Activated CD8-positive, alpha-beta memory T cell treated with anti-CD3 and anti-CD28 coated beads, Interleukin-2, amount 50 U/mL, for 1 hour (primary cell): Measurements from ENCODE around the gene TEC.
"Not testable (repeated sequence)": the region's sequence is repeated elsewhere in the genome, so short reads cannot be mapped to it uniquely, and the experiment has no call there.

Source experiments
- DNase-seq: peaks from one replicate; pipeline ENCODE4 v3.0.0-alpha.2; 2020; ENCODE audit errors: extremely low read depth

Gene TEC

DNA sequence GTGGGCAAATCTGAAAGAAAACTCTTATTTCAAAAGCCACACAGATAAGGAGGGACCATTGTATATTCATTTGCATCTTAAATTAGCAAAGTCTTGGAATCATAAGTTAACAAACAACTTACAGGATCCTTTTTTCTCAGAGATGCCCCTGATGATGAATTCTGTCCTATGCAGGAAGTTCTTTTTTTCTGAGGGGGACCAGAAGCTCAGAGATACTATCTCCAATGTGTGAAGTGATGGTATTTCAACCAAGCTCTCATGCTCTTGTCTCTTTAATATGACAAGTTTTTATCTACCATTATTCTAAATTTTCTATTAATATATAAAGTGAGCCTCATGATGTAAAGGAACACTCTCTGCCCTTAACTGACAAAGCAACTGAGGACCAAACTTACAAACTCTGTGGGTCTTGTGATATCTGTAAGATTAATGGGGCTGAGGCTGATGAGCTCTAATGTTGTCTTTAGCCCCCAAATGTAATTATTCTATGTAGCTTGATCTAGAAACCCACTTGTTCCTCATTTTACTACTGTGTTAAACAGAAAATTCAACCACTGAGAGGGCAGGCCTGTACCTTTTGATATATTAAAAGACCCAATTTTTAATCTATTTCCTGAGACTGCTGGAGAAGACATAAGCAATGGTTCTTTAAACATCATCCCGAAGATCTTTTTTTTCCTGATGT, 27.0 kb downstream of the TEC start:
- DNase-seq = no peak

DNA sequence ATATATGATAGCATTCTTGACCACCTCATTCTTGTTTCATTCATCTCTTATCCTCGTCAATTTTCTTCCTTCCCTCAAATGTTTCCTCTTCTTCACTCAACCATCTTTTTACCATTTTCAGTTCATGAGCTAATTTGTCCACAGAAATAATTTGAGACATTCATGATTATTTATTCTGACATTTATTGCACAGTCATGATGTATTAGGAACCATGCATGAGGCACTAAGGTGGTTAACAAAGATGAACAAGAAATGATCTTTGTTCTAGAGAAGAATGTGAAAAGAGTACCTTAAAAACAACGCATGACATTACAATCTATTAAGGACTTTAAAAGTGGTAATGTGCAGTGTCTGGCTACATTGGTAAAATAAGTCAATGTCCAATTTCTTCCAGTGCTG, 27.9 kb downstream of the TEC start:
- DNase-seq = no peak

DNA sequence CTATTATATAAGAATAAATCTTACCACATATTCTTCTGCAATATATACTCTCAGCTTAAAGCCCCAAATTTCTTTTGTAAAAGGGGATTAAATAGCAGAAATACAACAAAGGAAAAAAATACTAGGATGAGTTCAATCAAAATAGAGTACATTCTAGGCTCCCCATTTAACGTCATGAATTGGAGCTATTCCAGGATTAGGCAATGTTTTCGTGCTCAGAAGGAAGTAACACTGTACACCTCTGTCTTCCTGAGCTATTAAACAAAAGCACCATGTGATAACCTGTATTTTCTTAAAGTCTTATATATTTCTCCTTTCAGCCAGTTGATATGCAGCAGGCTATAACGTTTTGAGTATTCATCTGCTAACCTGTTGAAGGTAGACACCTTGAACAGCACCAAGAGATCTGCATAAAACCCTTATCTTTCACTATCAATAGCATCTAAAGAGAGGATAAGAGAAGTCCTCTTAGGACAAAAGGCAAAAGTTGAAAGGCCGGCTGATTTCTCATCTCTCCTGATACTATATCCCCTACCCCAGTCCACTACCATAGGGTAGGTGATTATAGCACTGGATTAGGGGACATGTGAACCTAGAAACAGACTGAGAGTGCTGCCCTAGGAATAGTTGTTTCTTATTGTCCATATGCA, 31.5 kb downstream of the TEC start:
- DNase-seq = no peak

DNA sequence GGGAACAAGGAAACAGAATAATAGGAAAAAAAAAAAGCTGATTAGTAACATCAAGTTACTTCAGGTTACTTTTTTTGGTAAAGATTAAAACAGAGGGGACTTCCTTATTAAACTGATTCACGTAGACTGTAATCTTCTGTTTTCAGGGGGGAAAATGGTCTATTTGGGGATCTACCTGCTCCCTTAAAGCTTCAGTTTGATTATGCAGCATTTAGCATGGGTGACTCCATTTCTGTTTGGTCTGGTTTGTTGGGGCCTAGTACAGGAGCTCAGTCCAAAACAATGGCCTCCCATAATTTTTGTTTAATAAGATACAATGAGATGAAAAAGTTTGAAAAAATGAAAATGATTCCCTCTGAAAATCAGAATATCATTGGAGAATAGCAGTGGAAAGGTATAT, 34.6 kb downstream of the TEC start:
- no peak for DNase-seq

DNA sequence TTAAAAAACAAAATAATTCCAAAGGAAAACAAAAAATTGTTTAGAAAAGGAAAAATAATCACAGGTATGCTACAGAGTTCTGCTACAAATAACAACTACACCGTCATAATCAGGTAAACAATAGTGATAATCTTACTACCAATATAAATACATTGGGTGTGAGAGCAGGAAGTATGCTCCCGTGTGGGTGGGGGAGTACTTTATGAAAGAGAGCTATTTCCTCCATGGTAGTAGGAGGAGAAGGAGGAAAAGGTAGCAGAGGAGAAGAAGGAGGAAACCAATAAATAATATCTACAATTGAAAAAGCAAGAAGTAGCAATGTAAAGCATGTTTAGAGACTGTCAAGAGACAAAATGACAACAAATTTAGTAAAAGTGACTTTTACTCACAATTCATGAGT, 35.1 kb downstream of the TEC start:
- DNase-seq = no peak

DNA sequence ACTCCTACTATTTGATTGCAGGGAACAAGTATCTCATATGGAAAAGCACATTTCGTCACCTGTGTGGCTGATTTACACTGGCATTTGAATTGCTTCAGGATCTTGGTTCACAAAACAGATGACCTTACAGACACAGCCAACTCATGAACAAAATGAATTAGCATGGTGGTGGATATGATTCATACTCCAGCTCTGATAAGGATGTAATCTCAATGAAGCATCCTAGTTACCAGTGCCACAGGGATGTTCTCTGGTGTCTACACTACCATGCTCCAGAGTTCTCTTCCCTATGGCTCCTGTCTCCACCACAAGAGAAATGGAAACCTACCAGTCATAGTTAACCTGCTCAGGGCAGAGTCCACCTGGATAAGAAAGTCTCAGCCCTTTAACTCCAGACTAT, 40.7 kb downstream of the TEC start:
- no peak for DNase-seq

DNA sequence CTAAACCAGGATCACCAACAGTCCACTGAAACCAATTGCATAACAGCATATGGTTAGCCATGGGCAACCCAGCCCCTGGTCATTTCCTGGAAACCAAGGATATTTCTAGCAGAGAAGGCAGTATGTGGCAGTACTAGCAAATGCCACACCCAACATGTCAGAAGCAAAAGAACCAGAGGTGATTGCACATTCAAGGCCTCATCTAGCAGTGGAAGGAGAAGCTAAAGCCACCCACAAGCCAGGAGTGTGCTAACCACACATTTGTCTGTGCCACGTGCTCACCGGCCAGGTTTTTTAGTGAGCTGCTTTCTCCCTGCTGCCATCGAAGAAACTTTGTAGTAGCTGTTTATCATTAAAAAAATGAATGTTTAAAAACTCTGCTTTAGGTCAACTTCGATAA, 42.0 kb downstream of the TEC start:
- no peak for DNase-seq

DNA sequence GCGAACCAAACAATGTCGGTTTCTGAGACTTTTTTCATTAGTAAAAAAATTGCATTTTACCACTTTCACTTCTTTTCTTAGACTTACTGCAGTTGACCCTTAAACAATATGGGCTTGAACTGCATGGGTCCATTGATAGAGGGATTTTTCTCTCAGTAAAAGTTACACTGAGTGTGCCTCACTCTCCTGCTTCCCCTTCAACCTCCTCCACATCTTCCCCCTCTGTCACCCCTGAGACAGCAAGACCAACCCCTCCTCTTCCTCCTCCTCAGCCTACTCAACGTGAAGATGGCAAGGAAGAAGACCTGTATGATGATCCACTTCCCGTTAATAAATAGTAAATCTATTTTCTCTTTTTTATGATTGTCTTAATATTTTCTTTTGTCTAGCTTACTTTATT, 43.4 kb downstream of the TEC start:
- no peak for DNase-seq

DNA sequence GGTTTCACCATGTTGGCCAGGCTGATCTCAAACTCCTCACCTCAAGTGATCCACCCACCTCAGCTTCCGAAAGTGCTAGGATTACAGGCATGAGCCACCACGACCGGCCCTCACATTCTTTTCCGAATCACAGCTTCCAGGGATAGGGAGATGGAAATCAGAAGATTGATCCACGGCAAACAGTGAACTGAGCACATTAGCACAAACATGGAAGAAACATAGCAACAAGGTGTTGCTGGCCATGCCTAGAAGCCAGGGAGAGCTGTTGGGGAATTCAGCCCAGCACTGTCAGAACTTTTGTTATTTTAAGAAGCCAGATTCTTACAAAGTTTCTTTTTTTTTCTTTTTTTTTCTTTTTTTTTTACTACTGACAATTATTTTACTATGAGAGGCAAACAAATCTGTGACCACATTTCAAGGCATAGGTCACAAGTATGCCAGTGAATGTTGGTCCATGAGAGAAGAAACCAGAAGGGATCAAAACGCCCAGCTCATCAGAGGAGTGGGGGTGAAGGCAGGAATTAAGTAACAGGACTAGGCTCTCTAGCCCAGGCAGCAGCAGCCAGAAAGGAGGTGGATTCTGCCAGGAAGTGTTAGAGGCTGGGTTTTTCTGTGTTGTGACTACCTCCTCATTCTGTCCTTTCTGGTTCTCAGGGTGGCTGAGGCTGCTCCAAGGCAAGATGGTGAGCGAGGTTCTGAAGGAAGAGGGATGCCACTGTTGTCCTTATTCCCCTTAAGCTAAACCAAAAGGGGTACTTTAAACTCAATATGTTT, 44.1 kb downstream of the TEC start:
- DNase-seq = no peak

DNA sequence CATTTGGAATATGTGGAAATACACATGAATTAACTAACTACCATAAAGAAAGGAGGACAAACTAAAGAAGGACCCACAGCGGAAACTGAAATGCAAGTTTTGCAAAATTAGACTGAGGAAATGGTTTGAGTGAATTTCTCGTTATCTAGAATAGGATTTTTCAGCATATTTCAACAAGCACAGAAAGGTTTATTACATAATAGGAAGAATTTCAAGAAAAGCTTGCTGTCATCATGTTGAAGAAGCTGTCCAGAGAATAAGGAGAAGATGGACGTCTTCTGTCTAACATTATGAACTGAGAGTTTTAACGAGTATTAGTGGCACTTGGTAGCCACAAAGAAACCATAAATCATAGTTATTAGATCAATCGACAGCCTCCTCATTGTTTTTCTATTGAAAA, 45.0 kb downstream of the TEC start:
- no peak for DNase-seq

DNA sequence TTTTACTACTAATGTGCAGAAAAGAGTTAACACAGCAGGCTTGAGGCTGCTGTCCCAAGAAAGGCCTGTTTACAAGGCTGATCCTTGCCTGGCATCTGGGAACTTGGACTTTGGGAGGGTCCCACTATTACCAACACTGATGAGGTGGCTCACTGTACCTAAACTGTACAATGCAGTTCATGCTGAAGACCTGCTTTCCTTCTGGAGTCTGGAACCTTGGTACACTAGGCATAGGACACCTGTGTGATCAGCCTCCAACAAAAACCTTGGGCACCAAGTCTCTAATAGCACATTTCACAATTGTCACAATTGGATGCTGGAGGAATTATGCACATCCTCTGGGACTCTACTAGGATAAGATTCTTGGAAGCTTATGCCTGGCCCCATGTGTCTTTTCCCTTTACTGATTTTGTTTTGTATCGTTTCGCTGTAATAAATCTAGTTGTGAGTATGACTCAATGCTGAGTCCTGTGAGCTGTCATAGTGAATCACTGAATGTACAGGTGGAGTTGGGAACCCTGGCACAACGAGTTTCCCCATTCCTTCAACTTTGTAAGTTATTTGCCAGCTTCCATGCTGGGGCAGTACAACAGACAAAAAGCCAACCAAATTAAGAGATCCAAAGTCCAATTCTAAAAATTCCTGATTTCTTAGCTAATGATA, 45.9 kb downstream of the TEC start:
- DNase-seq = no peak

DNA sequence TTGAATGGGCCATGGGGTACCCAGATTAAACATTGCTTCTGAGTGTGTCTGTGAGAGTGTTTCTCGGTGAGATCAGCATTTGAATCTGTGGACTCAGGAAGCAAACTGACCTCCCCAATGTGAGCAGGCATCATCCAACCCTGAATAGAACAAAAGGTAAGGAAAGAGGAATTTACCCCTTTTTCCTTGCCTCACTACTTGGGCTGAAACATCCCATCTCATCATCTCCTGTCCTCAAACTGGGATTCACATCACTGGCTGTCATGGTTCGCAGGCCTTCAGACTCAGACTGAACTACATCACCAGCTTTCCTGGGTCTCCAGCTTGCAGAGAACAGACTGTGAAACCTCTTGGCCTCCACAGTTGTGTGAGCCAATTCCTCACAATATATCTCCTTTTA, 47.1 kb downstream of the TEC start:
- DNase-seq = no peak

DNA sequence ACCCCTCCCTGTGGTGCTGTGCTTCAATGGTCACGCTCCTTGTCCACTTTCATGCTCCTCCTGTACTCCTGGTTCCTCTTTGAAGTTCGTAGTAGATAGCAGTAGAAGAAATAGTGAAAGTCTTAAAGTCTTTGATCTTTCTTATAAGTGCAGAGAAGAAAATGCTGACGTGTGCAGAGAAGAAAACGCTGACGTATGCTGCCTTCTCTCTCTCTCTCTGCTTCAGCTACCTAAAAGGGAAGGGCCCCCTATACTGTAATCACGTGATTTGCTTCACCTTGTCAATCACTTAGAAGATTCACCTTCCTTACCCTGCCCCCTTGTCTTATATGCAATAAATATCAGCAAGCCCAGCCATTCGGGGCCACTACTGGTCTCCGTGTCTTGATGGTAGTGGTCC, 50.2 kb downstream of the TEC start:
- DNase-seq = not testable (repeated sequence)

DNA sequence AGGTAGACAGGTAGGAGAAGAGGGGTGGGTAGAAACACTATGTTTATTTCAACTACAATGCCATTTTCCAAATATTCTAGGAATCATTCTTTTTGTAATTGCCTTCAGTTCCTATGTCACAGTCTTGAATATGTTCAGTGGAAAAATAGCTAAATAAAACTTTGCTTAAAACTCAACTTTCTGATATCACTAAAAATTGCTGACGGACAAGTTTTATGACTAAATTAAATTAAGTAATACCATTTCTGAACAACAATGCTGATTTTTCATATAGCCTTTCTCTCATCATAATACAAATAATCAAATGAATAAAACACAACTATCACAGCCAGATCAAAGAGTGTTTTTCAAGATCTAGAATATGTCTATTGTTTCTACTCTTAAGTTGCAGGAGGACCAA, 53.1 kb downstream of the TEC start:
- no peak for DNase-seq

DNA sequence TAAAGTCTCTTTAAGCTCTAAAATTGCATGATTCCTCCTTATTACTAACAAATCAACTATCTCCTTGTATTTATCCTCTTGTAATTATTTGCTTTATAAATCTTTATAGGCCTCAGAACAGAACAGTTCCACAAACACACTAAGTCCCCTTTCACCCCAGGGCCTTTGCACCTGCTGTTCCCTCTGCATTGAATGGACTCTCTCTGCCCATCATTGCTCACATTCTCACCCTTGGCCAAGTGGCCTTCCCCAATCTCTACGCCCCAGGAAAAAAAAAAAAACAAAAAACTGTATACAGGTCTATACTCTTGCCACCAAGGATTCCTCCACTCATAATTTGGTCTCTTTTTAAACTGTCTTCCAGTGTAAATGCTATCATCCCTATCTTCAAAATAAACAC, 53.7 kb downstream of the TEC start:
- no peak for DNase-seq

DNA sequence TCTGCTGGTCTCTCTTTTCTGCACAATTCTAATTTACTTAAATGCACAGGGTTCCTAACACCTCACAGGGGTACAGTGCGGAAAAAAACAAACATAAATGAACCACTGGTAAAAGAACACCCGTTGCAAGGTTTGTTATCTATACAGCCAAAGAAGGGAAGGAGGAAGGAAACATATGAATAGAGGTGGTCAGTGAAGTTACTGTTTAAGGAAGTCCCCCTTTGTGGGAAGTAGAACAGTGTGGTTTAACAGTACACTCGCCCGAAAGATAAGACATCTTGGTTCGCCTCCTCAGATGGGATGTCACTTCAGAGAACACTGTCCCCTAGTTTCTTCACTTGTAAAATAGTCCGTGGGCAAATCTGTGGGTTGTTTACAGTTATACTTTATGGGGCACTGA, 57.5 kb downstream of the TEC start:
- no peak for DNase-seq

DNA sequence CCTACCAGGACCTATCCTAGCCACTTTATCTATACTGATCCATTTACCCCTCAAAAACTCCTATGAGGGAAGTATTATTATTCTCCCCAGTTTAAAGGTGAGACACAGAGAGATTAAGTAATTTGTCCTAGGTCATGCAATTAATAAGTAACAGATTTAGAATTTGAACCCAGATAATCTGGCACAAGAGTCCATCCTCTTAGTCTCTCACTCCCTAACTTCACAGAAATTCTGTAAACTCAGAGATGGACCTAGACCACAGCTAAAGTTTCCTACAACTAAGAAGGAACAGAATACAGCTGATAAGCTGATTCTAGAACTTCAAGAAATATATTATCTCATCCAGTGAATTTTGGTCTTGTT, 58.7 kb downstream of the TEC start:
- no peak for DNase-seq

DNA sequence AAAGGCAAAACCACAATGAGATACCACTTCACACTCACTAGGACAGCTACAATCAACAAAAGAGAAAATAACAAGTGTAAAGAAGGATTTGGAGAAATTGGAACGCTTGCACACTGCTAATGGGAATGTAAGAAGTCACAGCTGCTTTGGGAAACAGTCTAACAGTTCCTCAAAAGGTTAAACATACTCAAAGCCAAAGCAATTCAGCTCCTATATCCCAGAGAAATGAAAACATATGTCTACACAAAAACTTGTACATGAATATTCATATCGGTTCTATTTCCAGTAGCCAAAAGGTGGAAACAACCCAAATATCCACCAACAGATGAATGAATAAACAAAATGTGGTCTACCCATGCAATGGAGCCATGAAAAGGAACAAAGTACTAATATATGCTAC, 64.0 kb downstream of the TEC start:
- no peak for DNase-seq

DNA sequence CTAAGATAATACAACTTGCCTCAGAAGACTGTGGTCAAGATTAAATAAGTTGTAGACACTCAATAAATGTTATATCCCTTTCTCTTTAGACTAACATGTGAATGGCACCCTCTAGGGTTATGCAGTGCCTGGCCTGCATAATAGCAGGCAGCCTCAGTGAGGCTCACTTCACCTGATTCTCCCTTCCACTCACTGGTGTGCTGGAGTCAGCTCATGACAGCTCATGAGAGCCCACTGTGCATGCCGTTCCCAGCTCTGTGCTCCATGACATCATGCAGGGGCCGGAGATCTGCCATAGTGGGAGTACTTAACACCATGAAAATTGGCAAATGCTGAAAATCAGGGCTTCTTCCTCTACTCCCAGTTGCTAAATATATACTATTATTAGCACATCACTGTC, 64.5 kb downstream of the TEC start:
- DNase-seq = no peak

DNA sequence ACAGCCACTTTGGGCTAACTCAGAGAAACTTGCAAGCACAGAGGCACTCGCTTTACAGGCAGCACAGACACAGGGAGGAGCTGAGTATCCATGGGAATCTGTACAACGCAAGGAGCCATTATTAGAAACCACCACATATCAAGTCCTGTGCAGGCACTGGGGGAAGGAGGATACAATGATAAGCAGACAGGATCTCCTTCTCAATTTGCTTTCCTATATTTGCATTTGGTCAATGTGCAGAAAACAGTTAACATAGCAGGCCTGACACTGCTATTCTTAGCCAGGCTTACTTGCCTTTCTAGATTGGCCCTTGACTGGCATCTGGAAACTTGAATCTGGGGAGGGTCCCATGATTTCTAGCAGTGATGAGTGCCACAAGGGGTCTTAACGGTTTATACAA, 65.8 kb downstream of the TEC start:
- DNase-seq = no peak

DNA sequence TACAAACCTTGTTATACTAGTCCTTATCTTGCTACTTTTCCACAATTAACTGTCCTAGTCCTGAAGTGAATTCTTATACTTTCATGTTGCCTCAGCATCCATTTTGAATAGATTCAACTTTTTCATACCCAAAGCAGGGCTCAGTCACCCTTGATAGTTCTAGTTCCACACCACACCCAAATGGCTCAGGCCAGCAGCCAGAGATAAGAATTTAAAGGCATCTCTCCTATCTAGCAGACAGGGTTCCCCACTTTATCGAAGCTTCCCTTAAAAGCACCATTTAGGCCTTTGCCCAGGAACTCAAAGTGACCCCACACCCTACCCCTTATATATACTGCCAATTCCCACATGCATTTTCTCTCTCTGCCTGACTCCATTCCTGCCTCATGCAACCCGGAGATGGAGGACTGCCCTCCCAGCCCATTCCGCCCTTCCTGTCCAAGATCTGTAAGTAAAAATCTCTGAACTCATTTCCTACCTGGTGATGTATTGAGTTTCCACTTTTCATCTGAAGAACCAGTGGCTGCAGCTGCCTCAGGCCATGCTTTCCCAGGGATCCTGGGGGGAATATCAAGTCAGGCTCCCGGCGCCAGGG, 71.9 kb downstream of the TEC start:
- DNase-seq = no peak

DNA sequence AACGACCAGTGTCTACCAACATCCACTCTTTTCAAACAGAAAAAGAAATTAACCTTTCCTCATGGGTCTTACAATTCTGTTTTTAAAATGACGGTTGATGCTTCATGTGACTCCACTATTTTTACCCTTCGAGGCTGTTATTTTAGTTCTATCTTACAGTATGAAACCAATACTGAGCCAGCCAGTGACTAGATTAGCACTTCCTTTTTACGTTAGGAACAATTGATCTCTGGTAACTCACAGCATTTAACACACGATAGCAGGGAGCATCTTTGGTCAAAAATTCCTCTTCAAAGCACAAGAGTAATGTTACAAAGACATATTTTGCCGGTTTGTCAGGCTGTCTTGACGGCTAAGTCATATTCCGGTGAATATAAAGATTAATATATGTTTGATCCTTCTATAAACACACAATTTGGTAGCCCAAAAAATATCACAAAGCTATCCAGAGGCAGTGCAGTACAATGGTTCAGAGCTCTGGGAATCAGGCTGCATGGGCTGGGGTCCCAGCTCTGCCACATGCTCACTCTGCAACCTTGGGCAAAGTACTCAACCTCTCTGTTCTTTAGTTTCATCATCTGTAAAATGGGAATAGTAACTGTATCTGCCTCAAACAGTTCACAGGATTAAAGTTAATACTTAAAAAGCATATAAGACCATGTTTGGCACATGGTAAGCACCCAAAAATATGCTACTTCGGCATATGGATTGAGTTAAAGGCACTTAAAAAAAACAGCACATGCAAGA, 72.7 kb downstream of the TEC start:
- DNase-seq = no peak
